ENCODE data around the gene KHNYN.

DNA sequence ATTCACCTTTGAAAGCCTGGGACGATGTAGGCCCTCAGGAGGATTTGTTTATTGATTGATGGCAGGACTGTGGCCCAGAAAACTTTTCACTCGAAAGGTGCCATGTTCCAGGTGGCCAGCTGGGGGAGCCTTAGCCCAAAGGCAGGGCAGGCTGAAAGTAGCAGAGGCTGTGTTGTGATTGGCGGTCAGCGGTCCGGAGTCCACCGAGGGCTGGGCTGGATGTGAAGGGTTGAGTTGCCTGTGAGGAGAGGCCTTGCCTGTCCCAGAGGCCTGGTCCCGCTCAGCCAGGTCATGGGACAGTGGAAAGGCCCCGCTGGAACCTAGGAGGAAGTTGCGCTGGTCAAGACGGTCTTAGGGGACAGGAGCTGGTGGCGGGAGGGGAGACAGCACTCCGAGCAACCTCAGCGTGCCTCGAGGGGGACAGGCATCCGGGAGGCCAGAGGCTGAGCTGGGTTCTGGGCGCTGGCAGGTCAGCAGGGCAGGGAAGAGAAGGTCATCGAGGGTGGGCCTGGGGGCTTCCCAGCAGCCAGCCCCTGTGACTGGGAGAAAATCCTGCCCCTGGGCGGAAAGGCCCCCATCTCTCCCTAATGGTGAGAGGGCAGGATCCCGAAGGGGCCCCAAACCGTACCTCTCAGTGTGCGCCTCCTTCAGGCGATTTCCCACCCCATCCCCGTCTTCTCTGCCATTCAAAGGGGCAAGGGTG lies 52.0 kb downstream of the KHNYN start:
- TF ChIP-seq, protein P1, sequence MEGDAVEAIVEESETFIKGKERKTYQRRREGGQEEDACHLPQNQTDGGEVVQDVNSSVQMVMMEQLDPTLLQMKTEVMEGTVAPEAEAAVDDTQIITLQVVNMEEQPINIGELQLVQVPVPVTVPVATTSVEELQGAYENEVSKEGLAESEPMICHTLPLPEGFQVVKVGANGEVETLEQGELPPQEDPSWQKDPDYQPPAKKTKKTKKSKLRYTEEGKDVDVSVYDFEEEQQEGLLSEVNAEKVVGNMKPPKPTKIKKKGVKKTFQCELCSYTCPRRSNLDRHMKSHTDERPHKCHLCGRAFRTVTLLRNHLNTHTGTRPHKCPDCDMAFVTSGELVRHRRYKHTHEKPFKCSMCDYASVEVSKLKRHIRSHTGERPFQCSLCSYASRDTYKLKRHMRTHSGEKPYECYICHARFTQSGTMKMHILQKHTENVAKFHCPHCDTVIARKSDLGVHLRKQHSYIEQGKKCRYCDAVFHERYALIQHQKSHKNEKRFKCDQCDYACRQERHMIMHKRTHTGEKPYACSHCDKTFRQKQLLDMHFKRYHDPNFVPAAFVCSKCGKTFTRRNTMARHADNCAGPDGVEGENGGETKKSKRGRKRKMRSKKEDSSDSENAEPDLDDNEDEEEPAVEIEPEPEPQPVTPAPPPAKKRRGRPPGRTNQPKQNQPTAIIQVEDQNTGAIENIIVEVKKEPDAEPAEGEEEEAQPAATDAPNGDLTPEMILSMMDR (conservative IDR thresholded peaks at IDR 0.05; ENCODE audit: low read length) = peak; percentile 93
- no peak for TF ChIP-seq EZH2phosphoT487 (IDR thresholded peaks at IDR 0.05; ENCODE audit: borderline replicate concordance)
